HG03457 (cell line): ENCODE measurements around the gene KIF16B.

ENCODE experiments used
- ATAC-seq: cut with Tn5 transposase; IDR thresholded peaks from one replicate; pipeline ENCODE4 v1.9.1; 2021; ENCODE audit warnings: moderate number of reproducible peaks; ENCODE audit not compliant: unreplicated experiment

Gene KIF16B

DNA sequence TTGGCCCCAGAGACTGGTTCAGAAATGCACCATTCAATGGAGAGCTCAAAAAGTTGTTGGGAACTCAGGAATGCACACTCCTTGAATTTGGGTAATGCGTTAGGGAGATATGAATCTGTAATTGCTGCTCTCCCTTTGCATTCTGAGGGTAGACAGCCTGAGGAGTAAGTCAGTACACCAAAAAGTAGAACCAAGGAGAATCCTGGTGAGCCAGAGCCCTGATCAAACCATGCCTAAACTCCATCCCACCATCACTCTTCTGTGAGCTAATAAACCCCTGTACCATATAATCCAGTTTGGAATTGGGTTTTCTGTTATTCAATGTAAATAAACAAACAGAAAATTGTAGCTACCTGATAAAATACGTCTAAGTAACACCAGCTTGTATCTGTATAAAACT is 90.2 kb downstream of the KIF16B start:
- ATAC-seq: no peak

DNA sequence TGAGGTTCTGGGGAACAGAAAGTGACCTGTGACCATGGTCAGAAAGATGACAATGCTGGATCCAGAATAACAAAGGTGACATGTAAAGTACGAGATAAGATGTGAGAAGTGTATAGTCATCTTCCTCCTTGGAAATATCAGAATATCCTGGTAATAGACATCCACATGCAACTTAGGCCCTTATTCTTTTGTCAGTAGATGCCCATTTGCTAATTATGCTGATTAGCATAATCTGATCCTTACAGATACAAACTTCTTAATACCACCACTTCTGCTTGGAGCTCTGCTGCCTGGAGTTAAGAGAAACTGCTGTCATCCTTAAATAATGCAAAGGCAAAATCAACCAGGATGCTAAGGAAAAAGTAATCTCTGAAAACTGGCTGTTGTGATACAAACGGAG is 91.3 kb downstream of the KIF16B start:
- ATAC-seq: no peak

DNA sequence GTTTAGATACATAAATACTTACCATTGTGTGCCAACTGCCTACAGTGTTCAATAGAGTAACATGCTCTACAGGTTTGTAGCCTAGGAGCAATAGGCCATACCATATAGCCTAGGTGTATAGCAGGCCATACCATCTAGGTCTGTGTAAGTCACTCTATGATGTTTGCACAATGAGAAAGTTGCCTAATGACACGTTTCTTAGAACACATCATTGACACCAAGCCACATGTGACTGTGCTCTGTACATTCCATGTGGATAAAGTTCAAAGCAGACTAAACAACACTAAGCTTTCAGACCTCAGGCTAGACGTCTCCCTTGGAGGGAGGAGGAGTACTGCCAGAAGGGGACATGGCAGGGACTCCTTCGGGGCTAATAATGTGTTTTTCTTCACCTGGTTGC is 93.6 kb downstream of the KIF16B start:
- ATAC-seq: no peak

DNA sequence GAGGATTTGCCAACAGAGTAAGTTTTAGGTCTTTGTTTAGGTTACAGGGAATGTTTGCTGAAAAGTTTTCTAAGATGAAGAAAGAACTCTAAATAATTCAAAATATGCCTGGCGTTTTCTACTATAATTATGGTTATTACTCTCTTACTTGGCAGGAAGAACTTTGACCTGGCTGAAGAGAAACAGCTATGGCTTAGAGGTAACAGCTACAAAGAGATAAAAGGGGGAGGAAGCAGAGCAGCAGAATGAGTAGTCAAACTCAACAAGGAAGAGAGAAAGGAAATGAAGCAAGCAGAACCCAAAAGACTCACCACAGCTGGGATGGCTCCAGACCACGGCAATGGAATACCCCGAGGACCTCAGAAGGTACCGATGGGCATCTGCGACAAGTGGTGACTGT is 95.6 kb downstream of the KIF16B start:
- ATAC-seq: no peak

DNA sequence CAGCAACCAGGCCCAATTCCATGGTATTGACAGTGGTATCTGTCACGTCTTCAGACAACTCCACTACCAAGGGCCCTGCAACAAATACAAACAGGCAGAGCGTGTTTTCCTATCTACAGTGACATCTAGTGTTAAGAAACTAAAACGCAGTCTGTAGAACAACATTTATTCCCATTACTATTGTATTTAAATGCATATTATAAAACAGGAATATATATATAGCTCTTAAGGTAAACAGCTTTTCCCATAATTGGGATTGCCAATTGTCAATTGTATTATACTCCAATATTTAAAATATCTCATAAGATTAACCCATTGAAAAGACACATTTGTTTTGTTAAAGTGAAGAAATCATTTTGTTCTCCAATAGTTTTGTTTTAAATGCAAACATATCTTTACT is 97.2 kb downstream of the KIF16B start:
- ATAC-seq: no peak

DNA sequence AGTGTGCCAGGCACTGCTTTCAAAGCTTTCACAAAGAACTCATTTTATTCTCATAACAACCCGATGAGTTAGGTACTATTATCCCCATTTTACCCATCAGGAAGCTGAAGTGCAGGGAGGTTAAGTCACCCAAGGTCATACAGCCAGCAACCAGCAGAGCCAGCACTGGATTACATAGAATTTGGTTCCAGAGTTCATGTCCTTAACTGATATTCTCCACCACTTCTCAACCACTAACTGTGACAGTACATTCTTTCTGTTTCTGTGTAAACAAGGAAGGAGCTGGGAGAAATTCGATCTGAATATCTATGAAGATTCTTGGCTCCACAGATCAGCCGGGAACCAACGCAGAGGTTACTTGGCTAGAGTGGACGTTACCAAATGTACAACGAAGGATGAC is 98.0 kb downstream of the KIF16B start:
- ATAC-seq: no peak

DNA sequence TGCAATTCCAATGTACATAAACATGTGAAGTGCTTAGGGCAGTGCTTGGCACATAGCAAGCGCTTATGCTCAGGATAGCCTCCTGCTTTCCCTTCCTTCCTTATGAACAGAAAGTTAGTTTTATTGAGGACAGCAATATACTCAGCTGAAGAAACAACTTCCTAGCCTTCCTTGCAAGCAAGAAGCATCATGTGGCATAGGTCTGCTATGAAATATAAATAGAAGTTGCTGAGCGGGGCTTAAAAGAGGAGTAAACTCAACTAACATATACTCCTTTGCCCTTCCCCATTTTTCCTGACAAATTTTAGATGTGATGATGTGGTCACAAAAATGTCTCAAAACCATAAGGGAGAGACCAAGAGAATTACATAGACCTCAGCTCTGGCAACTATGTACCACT is 98.9 kb downstream of the KIF16B start:
- ATAC-seq: no peak

DNA sequence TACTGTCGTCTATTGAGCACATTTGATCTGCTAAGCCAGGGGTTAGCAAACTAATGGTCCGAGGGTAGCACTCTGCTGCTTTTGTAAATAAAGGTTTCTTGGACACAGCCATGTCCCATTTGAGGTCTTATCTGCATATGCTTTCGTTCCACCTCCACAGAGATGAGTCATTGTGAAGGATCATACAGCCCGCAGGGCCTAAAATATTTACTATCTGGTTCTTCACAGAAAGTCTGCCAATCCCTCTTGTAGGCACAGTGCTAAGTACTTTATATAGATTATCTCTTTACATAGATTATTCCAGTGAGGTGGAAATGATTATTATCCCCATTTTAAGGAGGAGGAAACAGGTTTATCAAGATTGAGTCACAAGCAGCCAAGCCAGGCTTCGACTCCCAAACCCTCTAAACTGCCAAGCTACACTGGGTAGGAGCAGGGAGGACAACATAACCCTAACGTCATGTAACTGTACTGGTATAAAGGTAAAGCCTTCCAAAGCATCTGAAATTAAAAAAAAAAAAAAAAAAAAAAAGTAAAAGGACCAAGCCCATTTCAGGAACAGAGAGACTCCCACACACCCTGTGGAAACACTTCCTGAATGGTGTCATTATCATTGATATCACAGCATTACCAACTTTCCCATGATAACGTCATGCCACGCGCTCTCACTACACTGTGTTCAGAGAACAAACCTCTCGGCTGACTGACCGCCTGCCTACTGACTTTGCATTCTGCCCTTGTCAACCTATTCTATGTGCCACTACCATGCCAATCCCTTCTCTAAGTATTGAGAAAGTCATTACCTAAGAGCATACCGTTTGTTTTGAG is 101.0 kb downstream of the KIF16B start:
- no peak for ATAC-seq

DNA sequence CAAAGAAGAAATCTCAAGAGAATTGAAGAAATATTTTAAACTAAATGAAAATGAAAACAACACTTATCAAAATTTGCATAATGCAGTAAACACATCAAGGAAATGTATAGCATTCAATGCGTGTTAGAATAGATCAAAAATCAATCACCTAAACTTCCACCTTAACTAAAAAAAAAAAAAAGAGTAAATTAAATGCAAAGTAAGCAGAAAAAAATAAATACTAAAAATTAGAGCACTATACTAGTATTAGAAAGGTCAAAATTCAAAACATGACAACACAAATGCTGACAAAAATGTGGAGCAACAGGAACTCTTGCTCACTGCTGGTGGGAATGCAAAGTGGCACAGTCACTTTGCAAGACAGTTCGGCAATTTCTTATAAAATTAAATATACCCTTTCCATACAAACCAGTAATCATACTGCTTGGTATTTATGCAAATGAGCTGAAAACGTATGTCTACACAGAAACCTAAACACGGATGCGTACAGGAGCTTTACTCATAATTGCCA is 103.8 kb downstream of the KIF16B start:
- no peak for ATAC-seq

DNA sequence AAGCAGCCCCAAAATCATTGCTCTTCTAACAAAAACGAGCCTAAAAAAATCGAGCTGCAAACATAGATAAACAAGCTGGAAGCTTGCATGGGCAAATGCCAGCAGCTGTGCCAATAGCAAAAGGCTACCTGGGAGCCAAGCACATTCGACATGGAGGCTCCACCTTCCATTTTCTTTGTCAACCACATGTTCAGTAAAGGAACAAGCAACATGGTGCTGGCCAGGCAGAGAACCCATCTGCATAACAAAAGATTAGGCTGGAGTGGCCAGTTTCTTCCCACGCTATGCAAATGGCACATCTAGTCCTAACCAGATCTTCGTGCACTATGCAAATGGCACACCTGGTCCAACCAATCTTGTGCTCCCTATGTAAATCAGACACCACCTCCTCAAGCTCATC is 110.5 kb downstream of the KIF16B start:
- ATAC-seq: no peak

DNA sequence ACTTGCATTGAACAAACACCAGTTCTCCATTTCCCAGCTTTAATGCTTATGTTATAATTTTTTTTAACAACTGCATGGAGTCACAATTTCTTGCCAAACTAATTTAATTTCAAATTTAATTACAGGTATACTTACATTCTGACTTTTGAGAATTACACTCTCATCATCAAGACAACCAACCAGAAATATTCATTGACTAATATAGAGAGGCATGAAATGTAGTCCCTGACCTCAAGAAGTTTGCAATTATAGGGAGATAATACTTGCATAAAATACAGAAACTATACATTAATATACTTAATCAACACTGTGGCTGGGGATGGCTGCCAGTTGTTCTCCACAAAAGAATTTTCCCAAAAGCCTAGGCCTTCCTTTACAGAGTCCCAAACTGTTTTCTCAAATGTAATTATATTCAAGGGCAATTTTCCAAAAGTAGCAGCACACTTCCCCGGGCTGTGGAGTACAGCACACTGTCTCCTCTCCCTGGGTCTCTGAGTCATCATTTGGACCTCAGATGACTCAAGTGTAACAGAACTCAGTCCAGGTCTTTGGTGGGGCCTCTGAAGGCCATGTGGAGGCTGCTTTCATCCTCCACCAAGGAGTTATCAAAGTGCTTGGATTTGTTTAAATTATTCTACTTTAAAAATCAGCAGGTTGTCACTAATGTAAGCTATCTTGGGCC is 114.1 kb downstream of the KIF16B start:
- no peak for ATAC-seq

DNA sequence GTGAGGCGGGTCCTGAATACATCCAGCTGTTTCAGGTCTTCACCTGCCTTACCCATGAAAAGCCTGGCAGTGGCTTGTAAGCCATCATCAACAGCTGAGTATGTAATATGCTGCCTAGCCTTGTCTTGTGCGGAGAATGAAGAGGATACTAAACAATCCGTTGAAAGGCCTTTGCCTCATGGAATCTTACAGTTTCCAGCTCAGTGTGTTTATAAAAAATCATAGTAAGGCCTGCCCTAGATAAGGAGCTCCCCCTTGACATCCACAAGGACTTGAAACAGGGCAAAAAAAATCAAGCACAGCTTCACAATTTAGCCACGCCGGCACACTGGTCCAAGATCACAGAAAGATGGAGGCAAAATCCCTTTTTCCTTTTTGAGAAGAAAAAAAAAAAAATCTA is 115.7 kb downstream of the KIF16B start:
- no peak for ATAC-seq

DNA sequence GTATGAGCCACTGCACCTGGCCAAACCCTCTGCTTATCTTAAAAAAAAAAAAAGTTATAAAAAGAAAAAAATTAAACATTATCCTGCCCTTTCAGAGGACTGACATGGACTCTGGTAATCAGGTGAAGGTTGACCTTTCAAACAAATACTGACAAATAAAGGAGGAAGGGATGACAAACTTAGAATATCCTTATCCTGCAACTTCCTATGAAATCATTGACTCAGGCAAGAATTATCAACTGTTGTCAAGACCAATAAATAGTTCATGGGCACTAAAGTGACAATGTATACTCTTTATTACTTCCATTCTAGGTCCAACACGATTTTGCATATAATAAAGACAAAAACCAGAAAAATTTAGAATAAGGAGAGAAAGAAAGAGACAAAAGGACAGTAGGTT is 117.9 kb downstream of the KIF16B start:
- no peak for ATAC-seq

DNA sequence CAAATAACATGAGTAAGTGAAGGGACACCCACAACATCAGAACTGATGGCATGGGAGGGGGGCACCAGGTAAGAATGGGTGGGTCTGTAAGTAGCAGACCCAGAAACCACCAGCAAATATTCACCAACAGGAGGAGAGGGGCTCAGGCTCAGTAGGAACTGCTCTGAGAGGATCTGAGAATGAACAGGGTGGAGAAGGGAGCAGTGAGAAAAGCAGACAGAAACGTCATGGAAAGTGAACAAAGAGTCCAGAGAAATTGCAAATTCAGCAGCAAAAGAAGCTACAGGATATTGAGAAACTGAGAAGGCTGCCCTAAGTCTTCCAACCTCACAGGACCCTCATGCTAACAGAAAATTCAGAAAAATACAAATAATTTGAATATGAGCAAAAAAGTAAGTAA is 121.3 kb downstream of the KIF16B start:
- ATAC-seq: no peak

DNA sequence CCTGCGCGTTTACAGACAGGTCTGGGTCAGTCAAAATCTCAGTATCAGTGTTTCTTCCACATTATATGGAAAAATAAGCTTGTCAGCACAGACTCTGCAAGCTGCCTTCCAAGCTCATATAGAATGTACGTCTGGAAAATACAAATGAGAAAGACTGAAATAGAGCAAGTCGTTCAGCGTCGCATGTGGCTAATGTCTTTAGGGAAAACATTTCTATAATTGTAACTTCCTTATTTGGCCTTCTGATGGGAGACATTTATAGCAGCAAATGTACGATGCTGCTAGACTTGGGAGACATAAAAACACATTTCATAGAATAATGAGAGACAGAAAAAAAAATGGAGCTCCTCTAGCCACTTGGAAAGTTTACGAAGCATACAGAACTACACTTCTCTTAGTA is 122.2 kb downstream of the KIF16B start:
- no peak for ATAC-seq

DNA sequence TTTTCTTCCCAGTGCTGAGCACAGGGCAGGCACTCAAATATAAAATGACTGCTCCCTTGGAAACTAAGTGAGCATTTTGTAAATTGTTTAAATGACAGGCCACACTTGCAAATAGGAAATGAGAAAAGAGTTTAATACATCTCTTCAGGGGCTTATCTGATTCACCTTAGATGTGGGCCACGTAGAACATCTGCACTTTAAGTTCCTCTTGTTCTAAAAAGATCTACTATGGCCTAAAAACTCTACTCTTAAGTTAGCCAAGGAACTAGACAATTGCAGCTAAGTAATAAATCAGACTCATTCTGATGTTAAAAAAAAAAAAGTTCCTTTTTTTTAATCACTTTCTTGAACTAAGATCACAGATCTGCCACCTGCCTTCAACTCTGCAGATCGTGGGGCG is 126.3 kb downstream of the KIF16B start:
- no peak for ATAC-seq

DNA sequence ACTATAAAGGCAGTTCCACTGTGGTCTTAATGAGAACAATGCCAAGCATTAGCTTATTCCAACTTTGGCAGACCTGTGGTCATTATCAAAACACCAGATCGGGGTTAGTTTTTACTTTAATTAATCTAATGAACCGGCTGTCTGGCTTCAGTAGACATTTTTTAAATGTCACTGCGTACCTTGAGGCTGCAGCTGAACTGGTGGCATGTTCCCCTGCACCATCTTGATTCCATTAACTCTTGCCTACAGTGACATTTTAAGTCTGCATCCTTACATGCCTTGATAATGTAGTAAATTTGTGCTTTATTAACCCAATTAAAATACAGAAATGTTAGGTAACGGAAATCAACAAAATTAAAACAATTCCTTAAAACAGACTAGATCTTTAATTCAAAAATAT is 127.0 kb downstream of the KIF16B start:
- ATAC-seq: no peak

DNA sequence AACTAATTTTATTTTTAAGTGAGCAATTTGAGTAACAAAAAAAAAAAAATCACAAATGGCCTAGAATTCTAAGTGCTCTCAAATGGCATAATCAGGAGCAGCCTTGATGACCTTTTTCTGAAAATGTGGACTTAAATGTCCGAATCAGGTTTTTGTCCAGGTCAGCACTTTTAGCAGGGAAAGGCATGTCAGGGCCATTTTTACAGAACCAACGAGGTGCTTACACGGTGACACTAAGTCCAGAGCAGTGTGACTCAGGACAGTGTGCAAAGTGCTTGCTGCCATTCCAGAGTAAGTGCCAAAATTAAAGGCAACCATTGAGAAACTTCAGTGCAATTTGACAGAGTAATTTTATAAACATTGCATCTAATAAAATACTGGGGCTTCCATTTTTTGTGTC is 127.8 kb downstream of the KIF16B start:
- ATAC-seq: no peak

DNA sequence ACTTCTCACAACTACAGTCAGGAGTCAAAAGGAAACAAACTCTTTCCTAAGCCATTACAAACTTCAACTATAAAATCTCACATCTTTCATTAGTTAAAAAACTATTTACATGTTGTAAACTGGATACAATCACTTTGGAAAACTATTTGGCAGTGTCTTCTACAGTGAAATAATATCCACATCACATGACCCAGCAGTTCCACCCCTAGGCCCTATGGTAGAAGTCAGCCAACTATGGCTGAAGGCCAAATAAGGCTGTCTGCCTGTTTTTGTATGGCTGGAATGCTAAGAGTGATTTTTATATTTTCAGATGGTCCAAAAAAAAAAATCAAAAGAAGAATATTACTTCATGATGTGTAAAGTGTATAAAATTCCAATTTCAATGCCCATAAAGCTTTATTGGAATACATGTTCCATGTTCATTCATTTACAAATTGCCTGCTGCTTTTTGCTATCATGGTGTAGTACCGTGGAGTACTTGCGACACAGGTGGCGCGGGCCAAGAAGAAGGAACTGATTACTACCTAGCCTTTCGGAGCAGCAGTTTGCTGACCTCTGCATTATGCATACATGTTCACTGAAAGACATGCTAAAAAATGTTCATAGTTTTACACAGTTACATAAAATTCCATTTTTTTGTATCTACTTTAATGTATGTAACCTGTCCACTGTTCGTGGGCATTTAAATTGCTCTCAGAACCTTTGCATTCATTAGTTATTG is 129.0 kb downstream of the KIF16B start:
- no peak for ATAC-seq

DNA sequence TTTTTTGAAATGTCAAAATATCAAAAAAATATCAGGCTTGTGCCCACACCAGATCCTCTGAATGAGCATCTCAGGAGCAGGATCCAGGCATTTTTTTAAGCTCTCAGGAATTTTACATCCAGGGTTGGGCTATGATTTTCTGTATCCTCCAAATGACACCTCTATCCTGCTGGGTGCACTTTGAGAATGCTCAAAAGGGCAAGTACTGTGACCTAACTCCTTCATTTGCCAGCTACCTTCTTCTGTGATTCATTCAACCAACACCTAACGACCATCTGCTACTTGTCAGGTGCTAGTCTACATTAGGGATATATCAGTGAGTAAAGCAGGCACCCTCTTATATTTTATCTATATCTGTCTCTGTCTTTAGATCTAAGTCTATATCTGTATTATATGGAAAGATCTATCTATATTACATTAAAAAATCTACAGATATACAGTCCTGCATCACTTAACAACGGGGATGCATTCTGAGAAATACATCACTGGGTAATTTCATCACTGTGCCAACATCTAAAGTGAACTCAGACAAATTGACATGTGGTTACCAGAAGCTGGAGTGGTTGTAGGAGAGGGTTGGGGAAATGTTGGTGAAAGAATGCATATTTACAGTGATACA is 131.6 kb downstream of the KIF16B start:
- no peak for ATAC-seq

DNA sequence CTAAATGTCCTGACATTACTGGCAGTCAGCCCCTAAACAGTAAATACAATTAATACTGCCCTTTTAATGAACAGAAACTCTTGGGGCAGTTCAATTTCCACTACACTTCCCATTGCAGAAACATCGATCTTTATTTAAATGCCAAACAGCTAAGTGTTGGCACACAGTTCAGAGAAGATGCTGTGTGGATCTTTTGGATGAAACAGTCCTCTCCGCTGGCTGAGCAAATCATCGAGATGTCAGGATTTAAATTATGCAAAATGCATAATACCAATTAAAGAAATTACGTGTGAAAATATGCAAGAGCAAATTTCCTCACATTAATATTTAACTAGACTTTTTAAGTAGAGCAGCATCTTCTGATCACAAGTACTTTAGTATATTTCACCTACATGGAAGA is 132.6 kb downstream of the KIF16B start:
- no peak for ATAC-seq
